HG03103 (cell line): Measurements from ENCODE around the gene PTPRO.

ENCODE experiments used
- ATAC-seq: cut with Tn5 transposase; IDR thresholded peaks from one replicate; pipeline ENCODE4 v1.9.1; 2021; ENCODE audit warnings: low read depth; ENCODE audit not compliant: unreplicated experiment

PTPRO gene

GRCh38 chr12:15632708-15633107, 310.4 kb downstream of the PTPRO start:
- no peak for ATAC-seq

- no peak for ATAC-seq
Observed at GRCh38 chr12:15633201-15633600, 310.9 kb downstream of the PTPRO start.

GRCh38 chr12:15634010-15634683, 311.8 kb downstream of the PTPRO start:
- no peak for ATAC-seq

GRCh38 chr12:15636060-15636890, 314.0 kb downstream of the PTPRO start:
- ATAC-seq, result no peak

GRCh38 chr12:15638231-15638630, 315.9 kb downstream of the PTPRO start:
- no peak for ATAC-seq

GRCh38 chr12:15644700-15645099, 322.4 kb downstream of the PTPRO start:
- ATAC-seq, result no peak

GRCh38 chr12:15646581-15646980, 324.3 kb downstream of the PTPRO start:
- ATAC-seq, result no peak
